IMR-90 (cell line): ENCODE measurements around the gene FAIM.
"Not testable (repeated sequence)": the region's sequence is repeated elsewhere in the genome, so short reads cannot be mapped to it uniquely, and the experiment has no call there.

ENCODE experiments used
- BHLHE40 ChIP-seq: fragments of 150-350 bp; IDR thresholded peaks from 2 replicates; pipeline ENCODE4 v1.6.1; 2016; ENCODE audit warnings: mild to moderate bottlenecking, low read depth, low read length
- CEBPB ChIP-seq: IDR thresholded peaks from 2 replicates; pipeline ENCODE4 v1.6.1; 2012; ENCODE audit warnings: low read depth, low read length, improper control_type of control experiment
- CTCF ChIP-seq: conservative IDR thresholded peaks from 2 replicates; pipeline ENCODE4 v1.5.1; 2012; ENCODE audit warnings: mild to moderate bottlenecking, low read depth, low read length, improper control_type of control experiment
- MAFK ChIP-seq: IDR thresholded peaks from 2 replicates; pipeline ENCODE4 v1.6.1; 2012; ENCODE audit warnings: low read depth, low read length, improper control_type of control experiment
- MAZ ChIP-seq: IDR thresholded peaks from 2 replicates; pipeline ENCODE4 v1.6.1; 2012; ENCODE audit warnings: low read depth, mild to moderate bottlenecking, low read length, improper control_type of control experiment, moderate library complexity, borderline replicate concordance
- MXI1 ChIP-seq: IDR thresholded peaks from 2 replicates; pipeline ENCODE4 v1.6.1; 2012; ENCODE audit warnings: low read depth, mild to moderate bottlenecking, low read length, moderate library complexity, borderline replicate concordance
- NFE2L2 ChIP-seq: fragments of 150-350 bp; IDR thresholded peaks from 2 replicates; pipeline ENCODE4 v1.6.1; 2016; ENCODE audit warnings: low read depth, mild to moderate bottlenecking, low read length
- POLR2A ChIP-seq: IDR thresholded peaks from 2 replicates; pipeline ENCODE4 v1.6.1; 2012; ENCODE audit warnings: mild to moderate bottlenecking, low read depth, low read length
- RAD21 ChIP-seq: IDR thresholded peaks from 2 replicates; pipeline ENCODE4 v1.6.1; 2012; ENCODE audit warnings: low read length, improper control_type of control experiment
- RCOR1 ChIP-seq: IDR thresholded peaks from 2 replicates; pipeline ENCODE4 v1.6.1; 2012; ENCODE audit warnings: mild to moderate bottlenecking, low read length, improper control_type of control experiment; ENCODE audit not compliant: insufficient replicate concordance
- RFX5 ChIP-seq: IDR thresholded peaks from 2 replicates; pipeline ENCODE4 v1.8.0; 2012; ENCODE audit warnings: low read depth, mild to moderate bottlenecking, low read length, moderate library complexity
- SMC3 ChIP-seq: fragments of 150-350 bp; IDR thresholded peaks from 2 replicates; pipeline ENCODE4 v1.6.1; 2016; ENCODE audit warnings: low read depth, mild to moderate bottlenecking, antibody characterized with exemption, low read length, moderate library complexity
- TF ChIP-seq, protein P1 (sequence below): fragments of 150-350 bp; IDR thresholded peaks from 2 replicates; pipeline ENCODE4 v1.6.1; 2016; ENCODE audit warnings: low read depth, mild to moderate bottlenecking, low read length, moderate library complexity, borderline replicate concordance
- TF ChIP-seq, protein P2 (sequence below): fragments of 150-350 bp; IDR thresholded peaks from 2 replicates; pipeline ENCODE4 v1.6.1; 2017; ENCODE audit warnings: mild to moderate bottlenecking, antibody characterized with exemption, low read length, low read depth

- not testable (repeated sequence) for TF ChIP-seq CTCF, MXI1, MAZ, RAD21, RFX5, POLR2A, BHLHE40, CEBPB, MAFK, RCOR1, SMC3, NFE2L2
- TF ChIP-seq, protein P1, sequence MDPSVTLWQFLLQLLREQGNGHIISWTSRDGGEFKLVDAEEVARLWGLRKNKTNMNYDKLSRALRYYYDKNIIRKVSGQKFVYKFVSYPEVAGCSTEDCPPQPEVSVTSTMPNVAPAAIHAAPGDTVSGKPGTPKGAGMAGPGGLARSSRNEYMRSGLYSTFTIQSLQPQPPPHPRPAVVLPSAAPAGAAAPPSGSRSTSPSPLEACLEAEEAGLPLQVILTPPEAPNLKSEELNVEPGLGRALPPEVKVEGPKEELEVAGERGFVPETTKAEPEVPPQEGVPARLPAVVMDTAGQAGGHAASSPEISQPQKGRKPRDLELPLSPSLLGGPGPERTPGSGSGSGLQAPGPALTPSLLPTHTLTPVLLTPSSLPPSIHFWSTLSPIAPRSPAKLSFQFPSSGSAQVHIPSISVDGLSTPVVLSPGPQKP: not testable (repeated sequence)
- TF ChIP-seq, protein P2, sequence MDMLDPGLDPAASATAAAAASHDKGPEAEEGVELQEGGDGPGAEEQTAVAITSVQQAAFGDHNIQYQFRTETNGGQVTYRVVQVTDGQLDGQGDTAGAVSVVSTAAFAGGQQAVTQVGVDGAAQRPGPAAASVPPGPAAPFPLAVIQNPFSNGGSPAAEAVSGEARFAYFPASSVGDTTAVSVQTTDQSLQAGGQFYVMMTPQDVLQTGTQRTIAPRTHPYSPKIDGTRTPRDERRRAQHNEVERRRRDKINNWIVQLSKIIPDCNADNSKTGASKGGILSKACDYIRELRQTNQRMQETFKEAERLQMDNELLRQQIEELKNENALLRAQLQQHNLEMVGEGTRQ: not testable (repeated sequence)
Observed at GRCh38 chr3:138562902-138563301, 45.7 kb upstream of the FAIM start.
